NB4 (cell line): Measurements from ENCODE around the gene VWCE.

Experiments used
- CTCF ChIP-seq: IDR thresholded peaks from one replicate; pipeline ENCODE4 v1.5.1; 2012; ENCODE audit warnings: low read depth, low read length
- MAX ChIP-seq: IDR thresholded peaks from 2 replicates; pipeline ENCODE4 v1.6.1; 2011; ENCODE audit warnings: low read depth, low read length
- MYC ChIP-seq: IDR thresholded peaks from 2 replicates; pipeline ENCODE4 v1.6.1; 2011; ENCODE audit warnings: low read depth, low read length
- POLR2A ChIP-seq: IDR thresholded peaks from 2 replicates; pipeline ENCODE4 v1.6.1; 2011; ENCODE audit warnings: mild to moderate bottlenecking; ENCODE audit not compliant: insufficient read length; ENCODE audit errors: extremely low read depth

GRCh38 chr11:61303725-61304124 is 8.6 kb upstream of the VWCE start:
- TF ChIP-seq CTCF: no peak
- no peak for TF ChIP-seq POLR2A
- TF ChIP-seq MAX: no peak
- TF ChIP-seq MYC: no peak
